GM18873 (cell line): ENCODE results near the gene TOP1.
"Not testable (repeated sequence)": the region's sequence is repeated elsewhere in the genome, so short reads cannot be mapped to it uniquely, and the experiment has no call there.

Source experiments
- ATAC-seq: cut with Tn5 transposase; IDR thresholded peaks from one replicate; pipeline ENCODE4 v1.9.1; 2021; ENCODE audit warnings: mild to moderate bottlenecking, moderate library complexity, moderate number of reproducible peaks; ENCODE audit not compliant: unreplicated experiment, low FRiP score

The TOP1 gene

GRCh38 chr20:41086402-41087324 is 58.0 kb downstream of the TOP1 start:
- no peak for ATAC-seq

GRCh38 chr20:41087325-41087685 is 58.7 kb downstream of the TOP1 start:
- ATAC-seq, result no peak

- ATAC-seq, result no peak
Measured at GRCh38 chr20:41087777-41088176, 59.2 kb downstream of the TOP1 start.

- ATAC-seq, result no peak
Measured at GRCh38 chr20:41089555-41089954, 60.9 kb downstream of the TOP1 start.

- no peak for ATAC-seq
Measured at GRCh38 chr20:41091927-41092326, 63.3 kb downstream of the TOP1 start.

GRCh38 chr20:41094353-41095055 is 65.9 kb downstream of the TOP1 start:
- ATAC-seq, result no peak

GRCh38 chr20:41095110-41095969 is 66.7 kb downstream of the TOP1 start:
- ATAC-seq, result no peak

- no peak for ATAC-seq
Measured at GRCh38 chr20:41098703-41099250, 70.2 kb downstream of the TOP1 start.

GRCh38 chr20:41100001-41100480 is 71.4 kb downstream of the TOP1 start:
- ATAC-seq, result no peak

- ATAC-seq, result no peak
Measured at GRCh38 chr20:41101660-41102059, 73.0 kb downstream of the TOP1 start.

GRCh38 chr20:41108531-41108930 is 79.9 kb downstream of the TOP1 start:
- no peak for ATAC-seq

- ATAC-seq, result no peak
Measured at GRCh38 chr20:41110012-41110411, 81.4 kb downstream of the TOP1 start.

GRCh38 chr20:41110930-41111577 is 82.4 kb downstream of the TOP1 start:
- no peak for ATAC-seq

GRCh38 chr20:41111578-41111951 is 82.9 kb downstream of the TOP1 start:
- ATAC-seq, result no peak

GRCh38 chr20:41116282-41116956 is 87.8 kb downstream of the TOP1 start:
- no peak for ATAC-seq

GRCh38 chr20:41118159-41118558 is 89.5 kb downstream of the TOP1 start:
- ATAC-seq, result not testable (repeated sequence)

- ATAC-seq, result no peak
Measured at GRCh38 chr20:41118632-41119031, 90.0 kb downstream of the TOP1 start.

GRCh38 chr20:41119614-41120561 is 91.3 kb downstream of the TOP1 start:
- ATAC-seq, result no peak
